Neural progenitor cell (in vitro differentiated cells): ENCODE results near the gene CHKB. TPM values are rescaled to one million over a fixed set of nuclear protein-coding genes. Genes with fewer than 3 reads are reported as not detected.

Experiments
- DNase-seq: peaks from one replicate; pipeline ENCODE4 v3.0.0-alpha.2; 2016; ENCODE audit warnings: low spot score
- H2AFZ ChIP-seq: fragments of 200-600 bp; sonication (generic); replicated peaks from 2 replicates; pipeline ENCODE4 v1.6.1; 2016; ENCODE audit warnings: antibody characterized with exemption
- H3F3A ChIP-seq: fragments of 200-600 bp; sonication (generic); 2 replicates; pipeline ENCODE4 v1.6.1; 2016; ENCODE audit warnings: antibody characterized with exemption, low read depth
- H3K27ac ChIP-seq: fragments of 200-600 bp; sonication (generic); 2 replicates; pipeline ENCODE4 v1.5.1; 2016; ENCODE audit warnings: mild to moderate bottlenecking
- H3K27me3 ChIP-seq: fragments of 200-600 bp; sonication (generic); 2 replicates; pipeline ENCODE4 v1.6.1; 2016; ENCODE audit warnings: mild to moderate bottlenecking, moderate library complexity
- H3K36me3 ChIP-seq: fragments of 200-600 bp; sonication (generic); 2 replicates; pipeline ENCODE4 v1.5.1; 2016
- H3K4me1 ChIP-seq: fragments of 200-600 bp; sonication (generic); 2 replicates; pipeline ENCODE4 v1.6.1; 2016; ENCODE audit warnings: mixed run types
- H3K4me2 ChIP-seq: fragments of 200-600 bp; sonication (generic); 2 replicates; pipeline ENCODE4 v1.6.1; 2016
- H3K4me3 ChIP-seq: fragments of 200-600 bp; sonication (generic); 2 replicates; pipeline ENCODE4 v1.5.1; 2016
- H3K79me2 ChIP-seq: fragments of 200-600 bp; sonication (generic); 2 replicates; pipeline ENCODE4 v1.6.1; 2016; ENCODE audit warnings: low read depth
- H3K9ac ChIP-seq: fragments of 200-600 bp; sonication (generic); 2 replicates; pipeline ENCODE4 v1.6.1; 2016
- H3K9me3 ChIP-seq: fragments of 200-600 bp; sonication (generic); 2 replicates; pipeline ENCODE4 v1.5.1; 2016; ENCODE audit warnings: low read depth
- H4K20me1 ChIP-seq: fragments of 200-600 bp; sonication (generic); 2 replicates; pipeline ENCODE4 v1.6.1; 2016; ENCODE audit warnings: low read depth
- H3K27ac Mint-ChIP-seq: 3 replicates; pipeline ENCODE4 v1.8.0; 2021; ENCODE audit warnings: mixed read lengths
- H3K27me3 Mint-ChIP-seq: 2 replicates; pipeline ENCODE4 v1.8.0; 2022; ENCODE audit warnings: low read depth, mild to moderate bottlenecking, inconsistent platforms, moderate library complexity, mixed read lengths; ENCODE audit not compliant: insufficient read depth
- H3K36me3 Mint-ChIP-seq: 3 replicates; pipeline ENCODE4 v1.8.0; 2021; ENCODE audit warnings: mixed read lengths
- H3K4me1 Mint-ChIP-seq: 3 replicates; pipeline ENCODE4 v1.8.0; 2021; ENCODE audit warnings: mixed read lengths
- H3K4me3 Mint-ChIP-seq: 3 replicates; pipeline ENCODE4 v1.8.0; 2021; ENCODE audit warnings: mild to moderate bottlenecking, moderate library complexity, mixed read lengths
- H3K9me3 Mint-ChIP-seq: 3 replicates; pipeline ENCODE4 v1.8.0; 2020; ENCODE audit warnings: mixed read lengths
- EZH2 ChIP-seq: fragments of 200-600 bp; sonication (generic); IDR thresholded peaks from 2 replicates; pipeline ENCODE4 v1.6.1; 2017; ENCODE audit warnings: antibody characterized with exemption, mild to moderate bottlenecking, moderate library complexity
- EZH2phosphoT487 ChIP-seq: fragments of 200-600 bp; sonication (generic); IDR thresholded peaks from 2 replicates; pipeline ENCODE4 v1.6.1; 2017; ENCODE audit warnings: antibody characterized with exemption
- total RNA-seq: library from RNA; depleted of rRNA; stranded (reverse); fragments of >200 nt; gene quantifications from 2 replicates; pipeline ENCODE4 v1.2.3, GENCODE V29; 2015; ENCODE audit warnings: low replicate concordance
- TF ChIP-seq, protein P1 (sequence below): fragments of 200-600 bp; sonication (generic); IDR thresholded peaks from 2 replicates; pipeline ENCODE4 v1.5.1; 2017; ENCODE audit warnings: antibody characterized with exemption, mild to moderate bottlenecking

The CHKB gene
- total RNA-seq, 1 donor from 2014 or later = 67.4 TPM

DNA sequence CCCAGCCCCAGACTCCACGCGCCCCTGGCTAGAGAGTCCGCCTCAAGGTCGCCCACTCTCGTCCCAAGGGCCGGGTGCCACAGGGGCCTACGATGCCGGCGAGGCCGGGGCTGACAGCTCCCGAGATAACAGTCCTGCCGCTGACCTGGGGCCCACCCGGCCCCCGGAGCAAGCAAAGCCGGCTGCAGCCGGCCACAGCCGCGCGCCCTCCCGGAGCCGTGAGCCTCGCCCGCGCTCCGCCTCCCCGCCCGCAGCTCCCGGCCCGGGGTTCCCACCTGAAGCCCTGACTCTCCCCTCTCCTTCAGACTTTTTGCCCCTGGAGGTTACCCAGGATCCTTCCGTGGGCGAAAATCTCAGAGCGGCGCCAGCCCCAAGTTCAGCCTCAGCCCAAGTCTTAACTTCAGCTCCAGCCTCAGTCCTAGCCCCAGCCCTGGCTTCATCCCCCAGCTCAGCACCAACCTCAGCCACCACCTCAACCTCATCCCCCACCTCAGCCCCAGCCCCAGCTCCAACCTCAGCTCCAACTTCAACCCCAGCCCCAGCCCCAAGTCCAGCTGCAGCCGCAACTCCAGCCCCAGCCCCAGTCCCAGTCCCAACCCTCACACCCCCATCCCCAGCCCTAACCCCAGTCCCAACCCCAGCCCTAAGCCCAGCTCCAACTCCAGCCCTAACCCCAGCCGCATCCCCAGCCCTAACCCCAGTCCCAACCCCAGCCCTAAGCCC is 35.2 kb downstream of the CHKB start:
- Histone ChIP-seq H3K79me2 (no peaks in the 10 kb centered on the region), H3K27ac (no peak overlapping the region), H3K27me3 (peaks cover 34% of the 10 kb centered on the region), H3K4me3 (no peak overlapping the region), H4K20me1 (no peaks in the 10 kb centered on the region), H3F3A (peaks cover 6% of the 10 kb centered on the region), H3K36me3 (no peaks in the 10 kb centered on the region), H3K9ac (no peak overlapping the region), H2AFZ (no peak overlapping the region), H3K4me2 (no peak overlapping the region), H3K4me1 (no peaks in the 10 kb centered on the region), H3K9me3 (no peaks in the 10 kb centered on the region)
- no peak overlapping the region for H3K4me3 Mint-ChIP-seq
- no peaks in the 10 kb centered on the region for H3K9me3 Mint-ChIP-seq
- H3K27ac Mint-ChIP-seq = no peak overlapping the region
- H3K36me3 Mint-ChIP-seq = no peaks in the 10 kb centered on the region
- TF ChIP-seq EZH2phosphoT487 (no peak), EZH2 (no peak)
- TF ChIP-seq, protein P1, sequence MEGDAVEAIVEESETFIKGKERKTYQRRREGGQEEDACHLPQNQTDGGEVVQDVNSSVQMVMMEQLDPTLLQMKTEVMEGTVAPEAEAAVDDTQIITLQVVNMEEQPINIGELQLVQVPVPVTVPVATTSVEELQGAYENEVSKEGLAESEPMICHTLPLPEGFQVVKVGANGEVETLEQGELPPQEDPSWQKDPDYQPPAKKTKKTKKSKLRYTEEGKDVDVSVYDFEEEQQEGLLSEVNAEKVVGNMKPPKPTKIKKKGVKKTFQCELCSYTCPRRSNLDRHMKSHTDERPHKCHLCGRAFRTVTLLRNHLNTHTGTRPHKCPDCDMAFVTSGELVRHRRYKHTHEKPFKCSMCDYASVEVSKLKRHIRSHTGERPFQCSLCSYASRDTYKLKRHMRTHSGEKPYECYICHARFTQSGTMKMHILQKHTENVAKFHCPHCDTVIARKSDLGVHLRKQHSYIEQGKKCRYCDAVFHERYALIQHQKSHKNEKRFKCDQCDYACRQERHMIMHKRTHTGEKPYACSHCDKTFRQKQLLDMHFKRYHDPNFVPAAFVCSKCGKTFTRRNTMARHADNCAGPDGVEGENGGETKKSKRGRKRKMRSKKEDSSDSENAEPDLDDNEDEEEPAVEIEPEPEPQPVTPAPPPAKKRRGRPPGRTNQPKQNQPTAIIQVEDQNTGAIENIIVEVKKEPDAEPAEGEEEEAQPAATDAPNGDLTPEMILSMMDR = no peak
- DNase-seq = no peak
- no peaks in the 10 kb centered on the region for H3K4me1 Mint-ChIP-seq
- peaks cover 12% of the 10 kb centered on the region for H3K27me3 Mint-ChIP-seq

DNA sequence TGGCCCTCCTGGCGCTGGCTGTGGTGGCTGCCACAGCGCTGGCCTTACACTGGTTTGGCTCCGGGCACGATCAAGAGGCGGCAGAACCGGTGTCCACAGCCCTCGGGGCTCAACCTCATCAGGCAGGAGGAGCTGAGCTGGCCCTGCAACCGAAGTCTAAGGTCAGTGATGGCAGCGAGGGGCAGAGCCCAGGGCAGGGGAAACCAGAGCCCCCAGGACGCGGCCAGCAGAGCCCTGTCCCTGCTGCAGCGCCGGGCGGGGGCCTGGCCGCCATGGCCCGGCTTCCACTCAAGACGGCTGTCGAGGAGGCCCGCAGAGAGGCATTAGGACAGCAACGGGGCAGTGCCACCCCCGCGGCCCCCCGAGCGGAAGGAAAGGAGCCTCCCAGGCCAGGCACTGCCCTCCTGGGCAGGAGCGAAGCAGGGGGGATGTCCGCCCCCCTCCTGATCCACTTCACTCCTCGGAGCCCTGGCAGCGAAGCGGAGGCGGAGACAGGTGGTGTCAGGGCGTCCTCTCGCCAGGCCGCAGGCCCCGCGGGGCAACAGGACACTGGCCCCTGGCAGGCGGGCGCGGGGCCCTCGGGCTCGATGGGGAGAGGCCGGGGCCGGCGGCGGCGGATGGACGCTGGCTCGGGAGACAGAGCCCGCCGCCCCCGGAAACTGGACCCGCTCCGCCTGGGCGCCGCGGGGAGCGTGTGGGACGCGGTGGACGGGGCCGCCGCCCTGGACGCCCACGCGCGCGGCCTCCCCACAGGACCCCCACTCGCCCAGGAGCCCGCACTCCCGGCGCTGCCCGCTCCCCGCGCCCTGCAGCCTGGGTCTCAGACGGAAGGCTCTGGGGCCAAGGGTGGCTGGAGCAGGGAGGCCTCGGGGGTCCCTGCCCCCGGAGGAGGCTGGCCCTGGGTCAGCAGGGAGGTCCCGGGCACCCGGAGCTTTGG is 36.1 kb downstream of the CHKB start:
- Histone ChIP-seq H3K79me2 (no peaks in the 10 kb centered on the region), H4K20me1 (no peaks in the 10 kb centered on the region), H3F3A (peaks cover 9% of the 10 kb centered on the region), H3K4me2 (no peak overlapping the region), H3K9me3 (no peaks in the 10 kb centered on the region), H3K4me3 (no peak overlapping the region), H2AFZ (no peak overlapping the region), H3K9ac (no peak overlapping the region), H3K36me3 (no peaks in the 10 kb centered on the region), H3K4me1 (no peaks in the 10 kb centered on the region), H3K27me3 (peaks cover 34% of the 10 kb centered on the region), H3K27ac (no peak overlapping the region)
- H3K4me3 Mint-ChIP-seq = no peak overlapping the region
- no peaks in the 10 kb centered on the region for H3K9me3 Mint-ChIP-seq
- DNase-seq = no peak
- H3K27ac Mint-ChIP-seq = no peak overlapping the region
- H3K4me1 Mint-ChIP-seq = no peaks in the 10 kb centered on the region
- H3K27me3 Mint-ChIP-seq = peaks cover 14% of the 10 kb centered on the region
- H3K36me3 Mint-ChIP-seq = no peaks in the 10 kb centered on the region
- TF ChIP-seq EZH2phosphoT487 (no peak), EZH2 (no peak)
- TF ChIP-seq, protein P1 = no peak

DNA sequence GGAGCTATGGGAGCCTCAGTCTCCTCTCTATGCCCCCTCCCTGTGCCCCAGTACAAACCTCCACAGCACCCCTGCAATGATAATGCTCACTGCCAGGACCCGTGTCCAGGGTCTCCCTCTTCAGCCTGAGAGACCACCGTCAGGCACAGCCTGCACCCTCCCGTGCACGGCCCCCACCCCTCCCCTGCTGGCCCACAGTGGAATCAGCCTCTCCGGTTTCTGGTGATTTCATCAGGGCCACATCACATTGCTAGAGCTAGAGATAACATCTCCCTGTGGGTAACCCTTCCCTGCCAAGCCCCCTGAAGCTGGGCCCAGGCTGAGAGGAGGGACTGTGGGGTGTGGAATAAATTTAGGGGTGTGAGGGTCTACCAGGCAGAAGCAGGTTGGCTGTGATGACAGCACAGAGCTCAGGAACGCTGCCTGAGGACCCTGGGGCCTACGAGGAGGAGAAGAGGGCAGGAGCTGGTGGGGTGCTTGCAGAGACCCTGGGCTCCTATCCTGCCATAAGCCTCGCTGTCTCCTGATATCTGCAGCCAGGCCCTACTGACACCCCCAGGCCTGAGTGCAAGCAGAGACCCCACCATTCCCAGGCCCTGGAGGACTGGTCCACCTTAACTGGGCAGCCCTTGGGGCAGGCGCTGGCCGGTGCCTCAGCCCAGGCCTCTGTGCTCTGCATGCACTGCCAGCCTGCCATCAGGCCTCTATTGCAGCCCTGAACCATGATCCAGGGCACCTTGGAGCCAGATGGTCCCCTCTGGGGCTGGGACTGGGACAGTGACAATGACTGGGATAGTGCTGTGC is 36.9 kb downstream of the CHKB start, which contains the start of gene KLHDC7B:
Gene KLHDC7B, plus strand, starts transcription at position 378 of the 804 bp plus-strand sequence. Its CDS starts 345 bp downstream, at position 723.
- H3K27ac ChIP-seq = no peak within 1 kb of the TSS
- no peak within 1 kb of the TSS for H3K4me2 ChIP-seq
- H3K4me3 ChIP-seq = no peak within 1 kb of the TSS
- DNase-seq = no peak
- peaks cover 34% of the 10 kb centered on the region for H3K27me3 ChIP-seq
- H4K20me1 ChIP-seq = no peaks in the 10 kb centered on the region
- H3K36me3 ChIP-seq = no peaks in the 10 kb centered on the region
- no peak for TF ChIP-seq EZH2phosphoT487
- TF ChIP-seq EZH2 = no peak
- TF ChIP-seq, protein P1 = no peak
- H3K4me1 ChIP-seq = no peaks in the 10 kb centered on the region
- H3K9me3 ChIP-seq = no peaks in the 10 kb centered on the region
- no peak within 1 kb of the TSS for H3K9ac ChIP-seq
- H3K79me2 ChIP-seq = no peaks in the 10 kb centered on the region
- H3K27me3 Mint-ChIP-seq = peaks cover 14% of the 10 kb centered on the region
- no peak within 1 kb of the TSS for H3K4me3 Mint-ChIP-seq
- H3F3A ChIP-seq = peaks cover 14% of the 10 kb centered on the region
- no peak within 1 kb of the TSS for H3K27ac Mint-ChIP-seq
- H3K9me3 Mint-ChIP-seq = no peaks in the 10 kb centered on the region
- H3K36me3 Mint-ChIP-seq = no peaks in the 10 kb centered on the region
- H2AFZ ChIP-seq = no peak within 1 kb of the TSS
- H3K4me1 Mint-ChIP-seq = no peaks in the 10 kb centered on the region
